ENCODE data around the gene ABI3BP.

ABI3BP gene

DNA sequence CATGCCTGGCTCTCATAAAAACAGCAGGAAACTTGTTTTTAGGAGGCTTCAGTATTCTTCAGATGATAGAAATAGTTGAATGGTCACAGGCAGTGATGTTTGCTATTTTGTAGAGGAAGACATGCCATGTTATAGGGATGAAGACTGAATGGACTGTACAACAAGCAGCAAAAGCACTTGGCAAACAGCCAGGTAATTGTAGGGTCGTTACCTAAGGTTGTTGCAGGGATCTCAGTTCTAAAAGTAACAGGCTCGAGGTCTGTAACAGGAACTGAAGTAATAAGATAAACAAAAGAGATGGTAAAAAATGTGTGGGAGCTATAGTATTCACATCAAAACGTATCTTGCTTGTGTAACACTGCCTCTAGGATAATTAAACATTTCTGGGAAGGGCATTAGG is 167.6 kb downstream of the ABI3BP start:
- no peak for DNase-seq

- no peak for DNase-seq
Observed at GRCh38 chr3:100815583-100815982, 177.6 kb downstream of the ABI3BP start.

DNA sequence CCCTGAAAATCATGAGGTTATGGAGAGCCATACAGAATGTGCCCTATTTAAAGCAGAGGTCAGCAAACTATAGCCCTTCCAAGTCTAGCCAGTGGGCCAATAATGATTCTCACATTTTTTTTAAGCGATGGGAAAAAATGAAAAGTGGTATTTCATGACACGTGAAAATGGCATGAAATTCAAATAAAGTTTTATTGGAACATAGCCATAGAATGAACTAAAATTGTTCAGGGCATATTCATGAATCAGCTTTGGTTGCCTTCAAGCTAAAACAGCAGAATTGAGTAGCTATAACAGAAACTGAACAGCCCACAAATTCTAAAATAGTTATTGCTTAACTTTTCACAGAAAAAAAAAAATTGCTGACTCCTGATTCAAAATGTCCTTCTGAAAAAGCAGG is 179.4 kb downstream of the ABI3BP start:
- no peak for DNase-seq

DNA sequence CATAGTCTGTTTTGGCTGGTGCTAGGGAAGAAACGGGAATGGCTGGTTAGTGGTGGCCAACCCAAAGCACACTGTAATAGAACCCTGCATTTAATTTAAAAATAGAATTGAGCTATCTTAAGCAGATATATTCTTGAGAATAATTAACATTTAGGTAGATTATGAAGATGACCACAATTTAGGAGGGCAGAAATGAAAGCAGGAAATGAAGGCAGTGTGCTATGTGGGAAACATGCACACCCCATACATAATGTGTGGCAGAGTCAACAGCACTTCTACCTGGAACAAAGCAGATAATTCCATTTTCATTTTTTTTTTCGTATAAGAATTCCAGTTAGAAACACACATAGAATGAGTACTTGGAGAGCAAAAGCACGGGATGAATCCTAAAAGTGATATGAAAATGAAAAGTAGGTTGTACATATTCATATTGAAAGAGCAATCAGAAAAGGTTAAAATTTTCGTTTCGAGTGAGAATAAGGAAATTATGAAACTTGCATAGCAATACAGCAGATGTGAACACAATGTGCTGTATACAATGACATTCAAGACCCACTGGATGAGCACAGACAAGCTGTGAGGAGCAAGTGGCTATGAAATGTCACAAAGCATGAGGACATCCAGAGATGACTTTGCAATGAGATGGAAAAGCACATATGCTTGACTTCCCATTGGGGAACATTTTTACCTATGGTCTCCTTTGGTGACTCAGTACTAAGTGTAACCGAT is 181.3 kb downstream of the ABI3BP start:
- DNase-seq, result no peak

GRCh38 chr3:100810671-100811070 is 182.6 kb downstream of the ABI3BP start:
- no peak for DNase-seq

DNA sequence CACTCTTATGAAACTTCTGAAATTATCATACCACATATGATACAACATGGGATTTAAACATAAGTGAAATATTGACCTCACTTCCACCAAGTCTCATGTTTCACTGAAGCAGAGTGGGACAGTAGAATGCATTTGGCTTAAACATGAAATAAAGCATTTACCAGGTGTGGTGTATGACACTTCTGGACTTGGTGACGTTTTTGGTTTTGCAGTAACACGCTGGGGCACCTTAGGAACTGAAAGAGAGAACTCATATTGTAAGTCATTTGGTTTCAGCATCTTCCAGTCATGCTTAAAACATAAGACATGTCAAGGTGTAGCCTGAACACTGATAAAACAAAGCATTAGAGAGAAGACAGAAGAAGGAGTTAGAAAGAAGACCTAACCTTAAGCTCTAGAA is 188.6 kb downstream of the ABI3BP start:
- no peak for DNase-seq

GRCh38 chr3:100803711-100804110 is 189.5 kb downstream of the ABI3BP start:
- no peak for DNase-seq

DNA sequence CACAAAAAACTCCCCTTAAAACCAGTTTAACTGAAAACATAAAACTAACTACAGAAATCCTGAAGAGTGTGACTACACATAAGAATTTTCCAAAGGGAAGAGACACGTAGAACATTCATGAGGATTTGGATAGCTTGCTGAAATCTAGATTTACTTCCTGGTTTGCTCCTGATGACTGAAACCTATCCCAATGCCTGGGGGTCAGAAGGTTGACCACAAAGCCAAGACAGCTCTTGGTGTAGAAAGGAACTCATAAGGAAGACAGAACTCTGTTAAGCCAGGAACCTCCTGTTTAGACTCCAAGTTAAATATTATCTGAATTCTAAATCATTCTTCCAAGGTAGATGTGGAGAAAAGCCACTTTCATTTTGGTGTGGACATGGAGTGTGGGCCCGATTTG is 191.1 kb downstream of the ABI3BP start:
- no peak for DNase-seq

GRCh38 chr3:100798012-100798411 is 195.2 kb downstream of the ABI3BP start:
- no peak for DNase-seq

DNA sequence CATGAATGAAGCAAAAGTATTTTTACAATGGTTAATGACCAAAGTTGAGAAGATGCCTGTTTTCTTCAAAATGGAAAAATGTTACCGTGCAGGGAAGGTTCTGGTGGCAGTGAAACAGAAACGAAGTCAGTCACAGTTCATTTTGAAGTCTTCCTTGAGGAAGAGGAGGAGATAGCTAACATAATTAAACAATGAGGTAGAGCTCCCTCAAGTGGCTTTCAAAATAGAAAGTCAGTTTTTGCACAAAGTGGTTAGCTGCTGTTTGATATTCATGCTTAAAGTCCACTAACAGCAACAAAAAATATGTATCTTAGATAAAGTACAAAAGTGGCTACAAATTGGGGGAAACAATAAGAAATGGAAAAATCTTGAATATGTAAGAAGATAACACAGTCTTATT is 196.7 kb downstream of the ABI3BP start:
- DNase-seq, result no peak

DNA sequence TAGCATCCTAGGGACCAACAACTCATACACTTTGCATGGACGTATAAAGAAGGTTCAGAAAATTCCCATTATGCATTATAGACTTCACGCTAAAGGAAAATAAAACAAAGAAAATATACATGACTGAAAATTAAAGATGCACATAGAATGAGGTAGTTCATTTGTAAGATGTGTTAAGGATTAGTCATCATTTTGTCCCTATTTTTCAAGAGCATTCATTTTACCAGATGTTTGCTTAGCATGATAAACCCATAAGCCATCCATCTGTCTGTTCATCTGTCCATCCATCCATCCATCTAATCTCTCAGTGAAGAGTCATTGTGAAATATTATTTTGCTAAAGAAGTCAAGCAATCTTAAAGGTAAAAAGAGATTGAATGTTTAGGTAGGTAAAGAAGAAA is 203.6 kb downstream of the ABI3BP start:
- no peak for DNase-seq

- no peak for DNase-seq
Observed at GRCh38 chr3:100783619-100784018, 209.6 kb downstream of the ABI3BP start.

DNA sequence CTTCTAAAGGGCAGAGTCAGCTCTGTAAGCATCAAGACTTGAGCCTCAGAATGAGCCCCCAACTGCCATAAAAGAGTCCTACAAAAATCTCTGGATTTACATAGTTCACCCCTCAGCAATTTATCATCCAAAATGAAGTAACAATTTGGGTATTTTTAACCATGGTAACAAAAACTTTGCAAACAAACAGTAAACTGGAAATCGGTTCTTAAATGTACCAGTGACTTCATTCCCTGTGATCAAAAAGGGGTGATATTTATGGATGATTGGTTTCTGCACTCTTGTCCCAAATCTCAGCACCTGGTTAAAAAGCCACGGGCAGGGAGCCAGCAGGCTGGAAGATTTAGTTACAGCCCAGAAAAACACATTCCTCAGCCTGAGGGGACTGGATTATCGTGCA is 210.3 kb downstream of the ABI3BP start:
- no peak for DNase-seq

DNA sequence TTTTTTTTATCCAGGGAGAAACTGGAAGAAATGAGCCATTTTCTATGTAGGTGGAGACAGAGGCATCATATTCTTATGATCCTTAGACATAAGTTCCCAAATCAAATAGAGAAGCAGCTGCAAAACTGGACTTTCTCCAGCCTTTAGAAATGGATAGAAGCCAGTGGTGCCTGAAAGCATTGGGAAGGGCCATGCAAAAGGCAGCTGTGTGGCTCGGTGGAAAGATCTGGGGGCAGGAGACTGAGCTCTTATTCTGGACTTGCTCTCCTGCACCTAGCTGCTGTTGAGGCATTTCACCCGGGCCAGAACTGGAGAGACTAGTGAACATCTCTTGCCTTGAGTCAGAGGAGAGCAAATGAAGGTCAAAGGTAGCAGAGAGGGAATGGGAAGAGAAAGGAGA is 210.9 kb downstream of the ABI3BP start:
- no peak for DNase-seq

DNA sequence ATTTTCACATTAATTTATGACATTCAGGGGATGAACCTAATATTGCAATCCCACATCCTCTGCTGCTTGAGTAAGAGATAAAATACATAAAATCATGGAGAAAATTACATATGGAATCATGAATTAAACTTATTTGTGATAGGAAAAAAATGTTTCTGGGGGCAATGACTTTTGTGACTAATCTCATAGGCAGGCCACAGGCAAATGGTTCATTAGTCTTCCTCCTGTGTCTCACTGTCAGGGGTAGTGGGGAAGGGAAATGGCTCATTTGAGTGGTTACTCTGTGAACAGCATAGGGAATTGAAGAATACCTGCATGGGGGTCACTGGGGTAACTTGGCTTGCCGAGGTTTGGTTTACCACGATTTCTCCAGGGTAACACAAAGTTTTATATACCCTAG is 211.9 kb downstream of the ABI3BP start:
- no peak for DNase-seq

GRCh38 chr3:100780071-100780622 is 213.1 kb downstream of the ABI3BP start:
- DNase-seq, result no peak

GRCh38 chr3:100779480-100779879 is 213.7 kb downstream of the ABI3BP start:
- DNase-seq, result no peak

GRCh38 chr3:100777271-100777670 is 215.9 kb downstream of the ABI3BP start:
- DNase-seq, result no peak

DNA sequence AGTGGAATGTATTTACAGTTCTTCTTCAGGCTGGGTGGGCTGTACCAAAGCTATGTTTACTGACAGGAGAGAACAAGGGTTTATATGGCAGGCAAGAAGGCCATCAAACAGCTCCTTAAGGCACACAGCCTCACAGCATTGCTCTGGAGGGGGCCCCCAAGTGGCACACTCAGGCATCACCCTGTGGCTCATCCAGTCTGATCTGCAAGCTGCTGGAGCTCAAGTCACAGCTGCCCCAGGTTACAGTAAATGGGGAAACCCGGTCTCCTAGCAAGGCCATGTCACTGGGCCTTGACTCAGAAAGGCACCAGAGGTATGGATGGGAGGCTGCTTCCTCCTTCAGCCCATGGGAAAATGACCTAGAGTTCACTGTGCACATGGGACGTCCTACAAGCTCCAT is 216.5 kb downstream of the ABI3BP start:
- DNase-seq, result no peak

DNA sequence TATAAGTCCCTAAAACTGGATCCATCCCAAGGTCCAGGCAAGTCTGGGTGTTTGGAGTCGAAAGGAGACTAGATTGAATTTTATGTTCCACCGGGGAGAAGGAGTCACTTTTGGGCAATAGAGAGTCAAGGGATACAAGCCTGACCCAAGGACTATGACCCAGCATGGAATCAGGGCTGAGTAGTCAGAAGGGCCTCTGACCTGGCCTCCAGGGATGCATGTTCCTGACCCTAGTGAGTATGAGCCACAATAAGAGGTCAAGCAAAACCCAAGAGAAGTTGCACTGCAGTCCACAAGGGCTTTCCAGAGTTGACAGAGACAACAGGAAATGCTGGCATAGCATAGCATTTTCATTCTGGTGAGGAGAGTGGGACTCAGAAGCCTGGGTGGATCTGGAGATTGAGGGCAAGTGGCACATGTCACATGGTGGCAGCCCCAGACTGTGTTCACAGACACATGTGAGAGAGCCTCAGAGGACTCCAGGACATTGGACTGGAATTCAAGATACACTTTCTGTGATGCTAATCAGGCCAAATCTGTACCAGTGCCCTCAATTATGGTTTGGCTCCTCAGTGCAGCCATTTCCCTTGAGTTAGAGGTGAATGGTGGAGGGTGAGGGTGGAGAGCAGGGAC is 217.0 kb downstream of the ABI3BP start:
- no peak for DNase-seq

GRCh38 chr3:100775669-100776068 is 217.6 kb downstream of the ABI3BP start:
- no peak for DNase-seq

- DNase-seq, result no peak
Observed at GRCh38 chr3:100775226-100775625, 218.0 kb downstream of the ABI3BP start.

DNA sequence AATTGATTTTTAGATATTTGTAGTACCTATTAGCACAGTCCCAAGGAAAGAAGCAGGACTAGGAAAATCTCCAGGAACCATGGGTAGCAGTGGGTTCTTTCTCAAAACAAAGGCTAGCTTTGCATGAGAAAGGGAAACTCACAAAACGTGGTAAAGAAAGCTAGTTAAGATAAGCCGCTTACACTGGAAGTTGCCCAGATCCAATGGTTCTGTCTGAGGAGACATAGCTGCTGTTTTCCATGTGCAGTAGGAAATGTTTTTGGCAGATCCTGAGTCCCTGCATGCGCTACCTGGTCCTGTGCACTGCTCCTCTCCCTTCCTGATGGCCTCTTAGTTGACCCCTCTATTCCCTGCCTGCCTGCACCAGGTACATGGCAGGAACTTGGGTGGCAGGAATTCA is 223.5 kb downstream of the ABI3BP start:
- no peak for DNase-seq

DNA sequence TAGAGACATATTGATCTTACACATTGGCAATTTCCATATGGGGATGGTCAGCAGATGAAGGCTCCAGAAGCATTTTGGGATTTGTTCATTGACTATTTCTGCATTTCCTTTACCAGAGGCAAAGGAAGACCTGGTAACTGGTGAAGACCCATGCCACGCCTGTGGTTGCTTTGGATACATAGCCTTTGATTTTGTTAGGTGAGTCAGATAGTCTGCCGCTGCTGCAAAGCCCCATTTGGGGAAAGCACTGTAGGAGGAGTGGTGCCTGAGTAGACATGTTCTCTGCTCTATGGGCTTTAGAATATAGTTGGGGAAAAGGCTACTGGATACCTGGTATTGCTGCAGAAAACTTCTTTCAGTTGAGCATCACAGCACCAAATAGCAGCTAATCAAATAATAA is 227.2 kb downstream of the ABI3BP start:
- DNase-seq, result no peak
